ENCODE data around the gene SYCE1L. TPM values are rescaled to one million over a fixed set of nuclear protein-coding genes. Genes with fewer than 3 reads are reported as not detected.

Gene SYCE1L
- total RNA-seq, 1 experiment from 2014 or later = 9.9 TPM

- H3K79me1 ChIP-seq (ENCODE audit: insufficient read depth, low read depth, low read length, poor library complexity, severe bottlenecking) = no peaks in the 10 kb centered on the region
- no peak overlapping the region for H2BK120ac ChIP-seq (ENCODE audit: low read depth, low read length, poor library complexity, severe bottlenecking)
- H2BK12ac ChIP-seq (ENCODE audit: insufficient read length, low read depth, low read length) = no peak overlapping the region
- no peak overlapping the region for H2BK15ac ChIP-seq (ENCODE audit: low read depth, low read length)
- H3K27me3 Mint-ChIP-seq (ENCODE audit: low read depth) = peaks cover 2% of the 10 kb centered on the region
- no peak overlapping the region for H3K23ac ChIP-seq (ENCODE audit: insufficient read length, low read depth, low read length)
- H3K27ac Mint-ChIP-seq = no peak overlapping the region
- no peak overlapping the region for H3T11ph ChIP-seq (ENCODE audit: low read length)
- H3K9me3 Mint-ChIP-seq = no peaks in the 10 kb centered on the region
- H2AK5ac ChIP-seq (ENCODE audit: insufficient read length, low read length) = no peak overlapping the region
- no peak for TF ChIP-seq CTCF (conservative IDR thresholded peaks at IDR 0.05)
- no peak overlapping the region for H4K5ac ChIP-seq (ENCODE audit: insufficient read length, low read depth, low read length)
- no peak overlapping the region for H4K8ac ChIP-seq (replicated peaks; ENCODE audit: insufficient read length, low read depth, low read length)
- H3K27me3 ChIP-seq (ENCODE audit: insufficient read depth, low read length) = no peaks in the 10 kb centered on the region
- no peak overlapping the region for H2BK20ac ChIP-seq (ENCODE audit: low read depth, low read length, poor library complexity, severe bottlenecking)
- no peaks in the 10 kb centered on the region for H3K36me3 Mint-ChIP-seq (ENCODE audit: insufficient read depth in 1 of 3, low read depth in 3 of 3)
- H3K79me2 ChIP-seq (ENCODE audit: insufficient read depth, low read length) = no peaks in the 10 kb centered on the region
- H3K4me2 ChIP-seq (ENCODE audit: insufficient read depth, insufficient read length, low read length) = no peak overlapping the region
- H3K4ac ChIP-seq (ENCODE audit: low read depth, low read length) = no peak overlapping the region
- H4K20me1 ChIP-seq (ENCODE audit: control insufficient read depth, insufficient read depth, insufficient read length) = no peaks in the 10 kb centered on the region
- WGBS (ENCODE audit: extremely low coverage, insufficient read length, low lambda C conversion rate) = no CpG with 5 or more reads among the region's 2 CpGs
- peaks cover 11% of the 10 kb centered on the region for H3K4me1 ChIP-seq (ENCODE audit: insufficient read depth, low read length)
- H2BK5ac ChIP-seq (ENCODE audit: insufficient read length, low read length) = no peak overlapping the region
- no peak overlapping the region for H4K91ac ChIP-seq (ENCODE audit: insufficient read length, low read depth, low read length)
- H3K27ac ChIP-seq (ENCODE audit: insufficient read length, low read depth, low read length) = no peak overlapping the region
- no peaks in the 10 kb centered on the region for H3K23me2 ChIP-seq (ENCODE audit: insufficient read length, low read depth, low read length, poor library complexity, severe bottlenecking)
- H3K9ac ChIP-seq (ENCODE audit: extremely low read depth, insufficient read length, low read length) = no peak overlapping the region
- H2AFZ ChIP-seq (ENCODE audit: low read length) = no peak overlapping the region
- H3K4me1 Mint-ChIP-seq = peaks cover 24 to 29% of the 10 kb centered on the region in 2 experiments
- no peak overlapping the region for H3K56ac ChIP-seq (ENCODE audit: insufficient read length, low read depth, low read length)
- no peak for DNase-seq
- no peaks in the 10 kb centered on the region for H3K9me3 ChIP-seq (ENCODE audit: control insufficient read depth, low read depth, low read length)
- H3K18ac ChIP-seq (ENCODE audit: insufficient read length, low read depth, low read length) = no peak overlapping the region
- H3K14ac ChIP-seq (ENCODE audit: insufficient read depth, low read length) = no peak overlapping the region
- no peak overlapping the region for H3K4me3 Mint-ChIP-seq
Measured at GRCh38 chr16:77206533-77206932, 7.3 kb downstream of the SYCE1L start.

Measured in H9 (cell line).